ENCODE data around the gene CXCL3.

The CXCL3 gene

DNA sequence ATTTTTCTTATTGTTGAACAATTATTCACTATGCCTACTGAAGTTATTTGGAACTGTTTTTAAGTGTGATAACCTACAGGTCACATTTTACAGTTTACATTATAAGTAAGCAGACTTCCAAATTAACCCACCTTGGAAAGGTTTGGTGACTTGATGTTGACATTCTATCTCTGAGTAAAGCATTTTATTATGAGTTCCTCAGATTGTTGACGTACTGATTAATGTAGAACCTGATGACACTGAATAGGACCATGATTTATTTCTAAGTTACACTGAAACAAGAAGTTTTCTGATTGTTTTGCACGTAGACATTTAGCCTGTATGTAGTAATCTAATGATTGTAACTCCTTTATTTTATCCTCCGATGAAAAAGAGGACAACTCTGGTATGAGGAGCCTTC is 17.0 kb upstream of the CXCL3 start:
- no peak for DNase-seq (ENCODE audit: low read depth)

DNA sequence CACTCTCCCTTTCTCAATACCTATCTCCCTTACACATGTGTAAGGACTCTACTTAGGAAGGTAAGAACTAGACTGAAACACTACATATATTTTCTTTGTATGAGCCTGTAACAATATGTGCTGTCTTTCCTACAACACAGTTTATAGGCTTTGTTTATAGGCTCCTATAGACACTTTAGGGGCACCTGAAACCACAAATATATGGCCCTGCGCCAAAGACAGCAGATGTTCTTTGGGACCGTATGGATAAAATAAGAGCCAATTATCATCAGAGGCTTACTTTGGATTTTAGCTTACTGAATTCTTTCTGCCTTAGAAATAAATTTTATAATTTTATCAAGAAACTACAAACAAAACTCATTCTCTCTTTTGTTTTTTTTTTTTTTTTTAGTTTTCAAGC is 16.6 kb upstream of the CXCL3 start:
- DNase-seq (ENCODE audit: low read depth) = no peak

DNA sequence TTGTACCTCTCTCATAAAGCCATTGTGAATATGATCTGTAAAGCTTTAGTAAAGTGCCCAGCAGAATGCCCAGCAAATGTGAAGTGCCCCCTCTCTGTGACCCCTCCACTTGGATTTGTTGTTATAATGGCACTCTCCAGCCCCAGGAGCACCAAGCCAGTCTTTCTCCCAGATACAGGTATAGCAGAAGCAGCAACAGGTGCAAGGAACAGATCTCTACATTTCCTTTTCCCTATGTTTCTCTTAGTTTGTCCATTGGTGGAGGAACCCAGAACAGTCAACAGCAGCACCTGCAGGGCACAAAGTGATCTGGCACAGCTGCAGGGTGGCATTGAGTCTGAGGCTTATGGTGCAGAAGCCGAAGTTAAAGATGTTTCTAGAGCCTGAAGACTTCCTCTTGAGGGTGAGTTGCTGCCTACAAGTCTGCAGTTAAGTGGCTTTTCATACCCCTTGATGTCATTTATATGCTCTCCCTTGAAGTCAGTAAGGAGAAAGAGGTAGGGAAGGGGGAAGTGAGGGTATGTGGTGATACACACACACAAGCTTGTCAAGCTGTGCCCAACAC is 16.1 kb upstream of the CXCL3 start:
- no peak for DNase-seq (ENCODE audit: low read depth)

DNA sequence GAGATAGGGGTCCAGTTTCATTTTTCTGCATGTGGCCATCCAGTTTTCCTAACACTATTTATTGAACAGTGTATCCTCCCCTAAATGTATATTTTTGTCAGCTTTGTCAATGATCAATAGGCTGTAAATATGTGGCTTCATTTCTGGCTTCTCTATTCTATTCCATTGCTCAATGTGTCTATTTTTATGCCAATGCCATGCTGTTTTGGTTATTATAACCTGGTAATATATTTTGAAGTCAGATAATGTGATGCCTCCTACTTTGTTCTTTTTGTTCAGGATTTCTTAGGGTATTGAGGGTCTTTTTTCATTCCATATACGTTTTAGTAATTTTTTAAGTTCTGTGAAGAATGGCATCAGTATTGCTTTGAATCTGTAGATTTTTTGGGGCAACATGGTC is 8.7 kb upstream of the CXCL3 start:
- DNase-seq (ENCODE audit: low read depth) = no peak

DNA sequence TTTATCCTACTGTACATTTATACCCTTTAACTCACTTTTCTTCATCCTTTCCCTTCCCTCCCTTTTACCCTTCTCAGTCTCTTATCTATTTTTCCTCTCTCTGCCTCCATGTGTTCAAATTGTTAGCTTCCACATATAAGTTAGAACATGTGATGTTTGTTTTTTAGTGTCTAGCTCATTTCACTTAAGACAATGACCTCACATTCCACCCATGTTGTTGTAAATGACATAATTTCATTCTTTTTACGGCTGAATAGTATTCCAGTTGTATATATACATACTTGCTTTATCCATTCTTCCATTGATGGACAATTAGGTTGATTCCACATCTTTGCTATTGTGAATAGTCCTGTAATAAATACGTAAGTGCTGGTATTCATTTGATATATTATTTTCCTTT is 7.3 kb upstream of the CXCL3 start:
- DNase-seq (ENCODE audit: low read depth) = no peak

DNA sequence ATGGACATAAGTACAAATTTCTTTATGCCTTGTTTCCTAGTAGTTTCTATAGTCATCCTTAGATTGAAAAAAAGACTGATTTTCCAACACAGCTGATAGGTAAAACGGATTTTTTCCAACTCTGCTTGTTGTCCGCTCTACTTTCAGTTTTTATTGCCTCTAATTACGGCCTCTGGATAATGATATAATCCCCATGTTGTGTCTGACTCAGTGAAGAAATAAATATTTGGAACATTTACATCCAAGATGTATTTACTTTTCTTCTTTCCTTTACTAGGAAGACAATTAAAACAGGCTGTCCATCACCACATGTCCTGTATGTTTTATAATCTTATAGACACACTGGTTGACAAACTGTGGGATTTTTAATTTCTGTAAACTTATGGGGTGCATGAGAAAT is 6.8 kb upstream of the CXCL3 start:
- DNase-seq (ENCODE audit: low read depth) = no peak

DNA sequence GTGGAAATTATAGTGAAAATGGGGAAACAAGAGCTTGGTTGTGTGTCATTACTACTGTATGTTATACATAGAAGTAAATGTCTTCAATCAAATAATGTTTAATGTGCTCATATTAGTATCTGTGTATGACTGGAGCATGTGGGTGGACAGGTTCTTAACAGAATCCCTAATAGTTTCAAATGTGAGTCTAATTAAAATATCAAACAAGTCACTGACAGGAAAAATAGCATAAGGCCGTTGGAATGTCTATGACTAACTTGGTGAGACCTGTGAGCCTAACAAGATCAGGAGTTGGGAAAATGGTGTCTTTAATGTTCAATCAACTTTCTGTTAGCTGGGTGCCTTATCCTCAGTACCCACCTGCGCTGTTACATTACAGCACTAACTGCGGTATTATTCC is 6.2 kb upstream of the CXCL3 start:
- peak; percentile 45 for DNase-seq (ENCODE audit: low read depth)

DNA sequence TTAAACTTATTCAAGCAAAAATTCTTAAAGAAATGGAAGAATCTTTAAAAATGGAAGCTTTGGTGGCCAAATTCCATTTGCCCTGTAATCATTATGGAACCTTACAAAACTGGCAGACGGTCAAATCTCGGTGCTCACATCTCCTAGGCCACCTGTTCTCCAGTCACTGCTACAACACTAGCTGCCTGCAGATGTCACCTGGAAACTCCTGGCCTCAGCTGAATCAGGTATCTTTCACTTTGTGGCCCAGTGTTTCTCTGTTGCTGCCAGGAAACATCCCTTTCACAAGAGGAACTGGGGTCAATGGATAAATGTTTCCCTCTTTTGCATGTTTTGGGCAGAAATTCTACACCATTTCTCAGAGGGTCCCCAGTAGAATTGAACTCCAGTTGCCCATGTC is 4.2 kb upstream of the CXCL3 start:
- DNase-seq (ENCODE audit: low read depth) = no peak

DNA sequence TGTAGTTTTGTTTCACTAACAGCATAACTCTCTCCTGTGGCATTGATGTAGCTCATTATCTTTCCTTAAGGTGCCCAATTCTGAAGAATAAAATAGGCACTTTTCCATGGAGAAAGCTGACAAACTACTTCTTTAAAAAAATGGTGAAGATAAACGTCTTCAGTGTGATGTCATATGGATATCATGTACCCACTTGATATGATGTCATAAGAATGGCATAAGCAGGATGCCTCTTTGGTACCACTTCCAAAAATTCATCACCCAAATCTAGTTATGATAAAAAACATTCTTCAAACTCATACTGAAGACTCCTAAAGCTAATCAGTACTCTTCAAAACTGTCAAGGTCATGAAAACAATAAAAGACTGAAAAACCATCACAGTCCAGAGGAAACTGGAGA is 2.9 kb upstream of the CXCL3 start:
- no peak for DNase-seq (ENCODE audit: low read depth)

DNA sequence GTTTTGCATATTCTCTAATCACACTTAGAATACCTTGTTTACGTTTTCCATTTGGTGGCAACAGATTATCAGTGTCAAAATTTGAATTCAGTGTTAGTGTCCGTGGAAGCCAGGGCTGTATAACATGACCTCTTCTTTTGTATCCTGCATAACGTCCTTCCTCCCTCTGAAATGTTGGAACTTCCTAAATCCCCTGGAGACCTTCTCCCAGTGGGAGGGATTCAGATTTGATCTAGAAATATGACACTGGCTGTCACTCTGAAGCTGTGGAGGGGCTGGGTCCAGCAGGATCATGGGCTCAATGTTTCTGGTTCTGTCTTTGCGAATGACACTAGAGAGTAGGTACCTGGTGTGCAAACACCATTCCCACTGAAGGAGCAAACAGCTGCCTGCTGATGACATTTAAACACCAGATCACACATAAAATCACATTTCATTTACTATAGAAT is 850 bp upstream of the CXCL3 start:
- no peak for DNase-seq (ENCODE audit: low read depth)

DNA sequence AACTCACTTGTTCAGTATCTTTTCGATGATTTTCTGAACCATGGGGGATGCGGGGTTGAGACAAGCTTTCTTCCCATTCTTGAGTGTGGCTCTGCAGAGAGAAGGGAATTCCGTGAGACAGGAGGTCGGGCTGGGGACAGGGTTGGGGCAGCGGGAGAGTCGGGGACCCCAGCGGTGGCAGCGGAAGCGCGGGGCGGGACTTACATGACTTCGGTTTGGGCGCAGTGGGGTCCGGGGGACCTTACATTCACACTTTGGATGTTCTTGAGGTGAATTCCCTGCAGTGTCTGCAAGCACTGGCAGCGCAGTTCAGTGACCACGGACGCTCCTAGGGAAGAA is 434 bp downstream of the CXCL3 start:
- DNase-seq (ENCODE audit: low read depth) = no peak

DNA sequence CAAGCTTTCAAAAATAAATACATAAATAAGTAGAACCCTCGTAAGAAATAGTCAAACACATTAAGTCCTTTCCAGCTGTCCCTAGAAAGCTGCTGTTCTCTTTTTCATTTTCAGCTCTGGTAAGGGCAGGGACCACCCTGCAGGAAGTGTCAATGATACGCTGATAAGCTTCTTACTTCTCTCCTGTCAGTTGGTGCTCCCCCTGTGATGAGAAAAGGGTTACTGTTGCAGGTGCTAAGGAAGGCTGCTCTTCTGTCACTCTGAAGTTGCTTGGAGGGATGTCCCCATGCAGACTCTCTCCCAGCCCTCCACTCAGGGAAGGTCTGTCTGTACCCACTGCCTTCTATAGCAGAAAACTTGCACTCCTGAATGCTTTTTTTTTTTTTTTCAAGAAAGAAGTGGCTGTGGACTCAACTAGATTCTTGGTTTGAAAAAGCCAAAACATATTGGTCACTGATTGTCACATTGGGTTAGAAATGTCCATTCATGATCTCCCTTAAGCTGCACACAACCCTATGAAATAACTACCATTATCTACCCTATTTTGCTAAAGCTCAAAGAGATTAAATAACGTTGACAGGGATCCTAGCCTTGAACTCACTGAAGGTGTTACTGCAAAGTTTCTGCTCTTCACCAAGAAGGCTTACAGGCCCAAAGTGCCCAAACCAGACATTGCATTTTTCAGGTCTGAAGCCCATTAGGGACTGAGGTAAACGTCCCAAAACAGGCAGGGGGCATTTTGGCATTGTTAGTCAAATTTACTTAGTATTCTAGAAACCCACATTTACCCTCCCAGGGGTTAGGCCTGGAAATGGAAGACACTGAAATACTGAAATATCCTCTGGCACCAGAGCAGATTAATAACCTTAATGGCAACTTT is 1.2 kb downstream of the CXCL3 start:
- no peak for DNase-seq (ENCODE audit: low read depth)

DNA sequence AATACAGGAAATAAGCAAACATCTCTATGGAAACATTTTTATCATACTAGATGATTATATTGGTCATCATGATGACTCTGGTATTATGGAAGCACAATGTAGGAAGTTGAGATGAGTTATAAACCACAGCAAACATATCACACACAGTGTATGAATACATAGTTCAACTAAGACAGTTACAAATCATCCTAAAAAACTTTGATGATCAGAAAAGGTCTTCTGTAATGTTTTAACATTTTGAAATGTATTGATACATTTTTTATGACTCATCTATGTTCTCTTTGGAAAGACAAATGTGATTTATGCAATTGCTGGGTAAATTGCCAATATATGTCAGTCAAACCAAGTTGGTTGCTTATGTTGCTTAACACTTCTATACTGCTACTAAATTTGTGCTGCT is 4.8 kb downstream of the CXCL3 start:
- DNase-seq (ENCODE audit: low read depth) = peak; percentile 47

DNA sequence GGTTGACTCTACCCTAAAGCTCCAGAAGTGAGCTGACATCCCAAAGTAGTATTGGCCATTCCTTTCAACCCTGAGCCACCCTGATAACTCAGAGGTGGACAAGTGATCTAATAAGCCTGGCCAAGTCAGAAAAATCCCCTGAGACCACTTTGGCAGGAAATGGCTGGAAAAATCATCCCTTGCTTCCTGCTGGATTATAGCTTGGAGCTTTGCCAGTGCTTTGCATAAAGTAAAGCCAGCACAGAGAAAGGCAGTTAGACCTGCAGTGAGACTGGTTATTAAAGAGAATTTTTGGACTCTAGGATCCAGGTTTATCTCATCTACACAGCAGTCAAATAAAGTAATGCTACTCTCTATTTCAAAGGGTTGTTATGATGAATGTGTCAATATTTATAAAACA is 6.4 kb downstream of the CXCL3 start:
- DNase-seq (ENCODE audit: low read depth) = no peak

DNA sequence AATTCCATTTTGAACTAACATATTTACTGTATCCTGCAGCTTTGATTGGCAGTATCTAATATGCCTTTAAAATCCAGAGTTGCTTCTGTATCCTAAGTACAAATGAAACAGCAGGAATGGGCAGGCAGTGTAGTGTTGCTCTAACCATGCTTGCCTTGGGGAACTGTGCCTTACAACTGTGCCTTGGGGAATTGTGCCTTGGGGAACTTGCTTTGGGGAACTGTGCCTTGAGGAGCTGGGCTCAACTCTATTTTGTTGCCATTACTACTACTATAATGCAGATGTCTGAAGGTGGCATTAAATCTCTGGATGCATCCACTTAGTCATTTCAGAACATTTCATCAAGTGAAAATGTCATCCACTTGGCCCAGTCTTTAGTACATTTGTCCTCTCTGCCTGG is 6.9 kb downstream of the CXCL3 start:
- no peak for DNase-seq (ENCODE audit: low read depth)

DNA sequence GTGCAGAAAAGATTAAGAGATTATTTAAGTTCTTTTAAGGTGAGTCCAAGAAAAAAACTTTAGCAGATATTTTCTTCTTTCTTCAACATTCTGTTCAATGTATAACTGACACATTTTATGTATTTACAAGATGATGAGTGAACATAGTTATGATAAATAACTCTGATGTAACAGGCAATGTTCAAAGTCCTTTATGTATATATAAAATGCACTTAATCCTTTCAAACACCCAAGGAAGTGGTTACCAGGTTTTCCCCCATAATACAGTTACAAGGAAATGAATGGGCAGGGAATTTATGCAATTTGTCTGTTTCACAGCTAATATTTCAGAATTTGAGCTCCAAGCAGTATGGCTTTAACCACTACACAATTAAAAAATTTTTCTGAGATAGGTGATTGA is 8.2 kb downstream of the CXCL3 start:
- DNase-seq (ENCODE audit: low read depth) = no peak

DNA sequence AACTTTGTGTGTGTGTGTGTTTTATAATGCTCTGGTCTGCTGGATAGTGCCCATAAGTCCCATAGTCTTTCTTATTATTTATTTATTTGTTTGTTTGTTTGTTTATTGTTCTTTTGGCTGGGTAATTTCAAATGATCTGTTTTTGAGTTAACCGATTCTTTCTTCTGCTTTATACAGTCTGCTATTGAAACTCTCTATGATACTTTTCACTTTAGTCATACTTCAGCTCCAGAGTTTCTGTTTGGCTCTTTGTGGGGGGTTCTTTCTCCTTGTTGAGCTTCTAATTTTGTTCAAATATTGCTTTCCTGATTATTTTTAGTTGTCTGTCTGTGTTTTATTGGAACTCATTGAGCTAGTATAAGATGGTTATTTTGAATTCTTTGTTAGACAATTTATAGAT is 10.0 kb downstream of the CXCL3 start:
- DNase-seq (ENCODE audit: low read depth) = no peak

DNA sequence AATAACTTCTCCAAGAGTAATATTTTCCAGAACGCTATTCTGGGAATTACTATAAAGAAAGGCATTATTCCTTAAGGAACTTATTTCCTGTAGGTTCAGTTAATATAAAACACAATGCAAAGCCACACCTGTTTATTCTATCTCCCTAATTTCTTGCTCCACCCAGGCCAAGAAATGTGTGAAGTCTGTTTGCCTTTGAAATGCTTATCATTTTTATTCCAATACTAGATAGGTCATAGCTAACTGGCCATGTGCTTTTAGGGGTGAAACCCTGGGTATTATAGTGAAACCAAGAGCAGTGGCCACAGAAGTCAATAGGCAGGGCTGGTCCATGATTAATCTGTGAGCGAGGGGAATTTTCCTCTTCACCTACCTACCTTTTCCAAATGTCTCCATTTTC is 14.8 kb downstream of the CXCL3 start:
- DNase-seq (ENCODE audit: low read depth) = no peak

DNA sequence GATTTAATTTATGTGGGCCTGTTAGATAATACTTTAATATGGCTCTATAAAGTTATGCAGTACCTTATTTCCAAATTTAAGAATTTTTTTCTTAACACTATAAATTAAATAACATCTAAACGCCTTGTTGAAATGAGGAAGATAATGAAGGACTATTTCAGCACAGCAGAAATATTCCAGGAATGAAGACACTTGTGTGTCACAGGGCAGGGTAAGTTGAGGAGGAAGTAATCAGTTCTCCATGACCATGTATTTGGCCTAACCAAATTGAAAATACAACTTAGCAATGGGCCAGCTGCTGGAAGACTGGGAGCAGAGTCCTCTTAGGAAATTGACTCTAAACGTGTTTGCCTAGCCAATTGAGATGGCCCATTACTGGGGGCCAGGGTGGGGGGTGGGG is 16.9 kb downstream of the CXCL3 start:
- no peak for DNase-seq (ENCODE audit: low read depth)

DNA sequence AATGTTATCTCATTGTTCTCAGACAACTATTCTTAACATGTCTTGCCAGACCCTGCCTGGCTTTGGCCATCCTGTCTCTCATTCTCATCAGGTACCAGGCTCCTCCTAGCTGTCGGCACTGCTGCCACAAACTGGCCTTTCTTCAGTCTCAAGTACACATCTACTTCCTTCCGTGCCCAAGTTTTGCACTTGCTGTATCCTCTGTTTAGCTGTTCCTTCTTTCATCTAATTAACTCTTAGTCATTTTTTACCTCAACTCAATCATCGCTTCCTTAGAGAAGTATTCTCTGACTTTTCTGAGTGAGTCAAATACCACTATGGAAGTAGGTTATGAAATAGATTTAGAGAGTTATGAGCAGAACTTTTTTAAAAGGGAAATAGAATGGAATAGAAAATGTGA is 19.7 kb downstream of the CXCL3 start:
- peak; percentile 54 for DNase-seq (ENCODE audit: low read depth)

DNA sequence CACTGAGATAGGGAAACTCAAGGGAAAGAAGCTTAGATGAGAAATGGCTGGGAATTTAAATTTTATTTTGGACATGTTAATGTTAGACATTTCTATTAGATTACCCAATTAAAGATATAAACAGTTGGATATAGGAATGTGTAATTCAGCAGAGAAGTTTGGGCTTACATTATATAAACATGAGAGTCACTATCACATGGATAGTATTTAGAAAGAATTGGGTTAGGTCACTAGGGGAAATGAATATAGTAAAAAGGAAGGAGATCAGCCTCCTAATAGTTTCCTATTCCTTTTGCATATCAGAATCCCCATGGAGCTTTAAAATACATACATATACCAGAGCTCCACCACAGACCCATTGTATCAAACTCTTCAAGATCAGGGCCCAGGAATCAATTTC is 20.4 kb downstream of the CXCL3 start:
- DNase-seq (ENCODE audit: low read depth) = no peak

DNA sequence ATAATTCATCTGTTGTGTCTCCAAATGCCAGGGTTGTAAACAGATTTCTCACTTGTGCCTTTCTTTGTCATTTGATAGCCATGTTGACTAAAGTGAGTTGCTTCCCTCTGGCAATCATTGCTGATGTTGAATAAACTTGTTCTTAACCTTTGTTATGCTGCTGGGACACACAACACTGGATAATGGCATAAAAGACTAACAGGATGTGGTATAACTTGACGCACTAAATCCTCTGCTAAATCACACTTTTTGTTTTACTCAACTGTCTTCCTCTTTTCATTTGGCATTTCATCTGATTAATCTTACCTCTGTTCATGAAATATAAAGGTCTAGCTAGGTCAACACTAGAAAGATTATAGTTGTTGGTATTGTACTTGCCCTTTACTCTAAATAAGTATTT is 22.4 kb downstream of the CXCL3 start:
- DNase-seq (ENCODE audit: low read depth) = no peak

DNA sequence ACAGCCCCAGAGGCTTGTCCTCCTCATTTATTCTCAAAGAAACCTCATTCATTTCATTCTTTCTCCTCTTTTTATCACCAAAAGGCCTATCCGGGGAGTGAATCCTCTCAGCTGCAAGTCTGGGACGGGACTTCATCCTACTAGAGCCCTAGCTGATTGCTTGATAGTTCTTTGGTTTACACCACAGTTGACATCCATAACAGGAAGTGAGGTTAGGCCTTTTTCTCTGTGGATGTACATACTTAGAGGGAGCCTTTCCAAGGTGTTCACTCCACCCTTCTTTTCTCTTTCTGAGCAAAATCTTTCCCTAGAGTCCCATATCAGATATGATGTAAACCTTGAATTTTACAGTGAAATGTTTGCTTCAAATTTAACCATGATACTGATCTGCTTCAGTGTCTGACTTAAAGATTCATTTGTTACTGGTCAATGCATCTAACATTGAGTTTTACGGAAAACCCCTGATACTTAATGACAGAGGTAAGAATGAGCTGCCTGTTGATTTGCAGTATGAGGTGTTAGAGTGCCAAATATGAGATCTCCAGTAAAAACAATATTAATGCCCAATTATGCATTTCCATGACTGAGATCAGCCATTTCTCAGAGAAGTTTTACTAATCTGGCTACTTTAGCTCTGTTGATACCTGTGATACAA is 23.2 kb downstream of the CXCL3 start:
- no peak for DNase-seq (ENCODE audit: low read depth)

DNA sequence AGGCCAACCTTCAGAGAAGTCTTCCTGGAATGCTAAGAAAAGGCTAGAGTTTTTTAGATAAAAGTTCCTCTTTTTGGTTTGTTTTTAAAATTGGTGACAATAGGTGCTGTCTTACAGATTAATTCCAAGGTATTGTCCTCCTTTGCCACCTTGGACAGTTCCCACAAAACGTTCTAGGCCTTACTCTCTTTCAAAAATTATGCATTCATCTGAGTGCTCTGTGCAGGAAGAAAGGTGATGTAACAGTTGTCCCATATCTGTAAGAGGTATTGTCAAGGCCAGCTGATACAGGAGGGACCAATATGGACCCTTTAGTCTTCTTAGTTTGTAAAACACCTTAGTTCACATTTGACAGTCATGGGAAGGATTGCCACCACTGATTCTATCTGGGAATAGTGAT is 24.2 kb downstream of the CXCL3 start:
- no peak for DNase-seq (ENCODE audit: low read depth)
